Fibroblast of mammary gland (primary cell): ENCODE measurements around the gene TPM2.

Source experiments
- DNase-seq: peaks from one replicate; pipeline ENCODE4 v3.0.0-alpha.2; 2010; ENCODE audit warnings: low read depth
- H3K4me3 ChIP-seq: 2 replicates; pipeline ENCODE4 v1.5.1; 2011; ENCODE audit warnings: low read depth, mild to moderate bottlenecking, low read length, moderate library complexity; ENCODE audit not compliant: control insufficient read depth
- TF ChIP-seq, protein P1 (sequence below): conservative IDR thresholded peaks from 2 replicates; pipeline ENCODE4 v1.5.1; 2011; ENCODE audit warnings: low read depth, low read length, inconsistent platforms; ENCODE audit not compliant: control insufficient read depth, insufficient read depth

TPM2 gene

GRCh38 chr9:35728041-35728971 lies 38.6 kb upstream of the TPM2 start:
- peak overlapping the region; percentile 98 for H3K4me3 ChIP-seq
- TF ChIP-seq, protein P1, sequence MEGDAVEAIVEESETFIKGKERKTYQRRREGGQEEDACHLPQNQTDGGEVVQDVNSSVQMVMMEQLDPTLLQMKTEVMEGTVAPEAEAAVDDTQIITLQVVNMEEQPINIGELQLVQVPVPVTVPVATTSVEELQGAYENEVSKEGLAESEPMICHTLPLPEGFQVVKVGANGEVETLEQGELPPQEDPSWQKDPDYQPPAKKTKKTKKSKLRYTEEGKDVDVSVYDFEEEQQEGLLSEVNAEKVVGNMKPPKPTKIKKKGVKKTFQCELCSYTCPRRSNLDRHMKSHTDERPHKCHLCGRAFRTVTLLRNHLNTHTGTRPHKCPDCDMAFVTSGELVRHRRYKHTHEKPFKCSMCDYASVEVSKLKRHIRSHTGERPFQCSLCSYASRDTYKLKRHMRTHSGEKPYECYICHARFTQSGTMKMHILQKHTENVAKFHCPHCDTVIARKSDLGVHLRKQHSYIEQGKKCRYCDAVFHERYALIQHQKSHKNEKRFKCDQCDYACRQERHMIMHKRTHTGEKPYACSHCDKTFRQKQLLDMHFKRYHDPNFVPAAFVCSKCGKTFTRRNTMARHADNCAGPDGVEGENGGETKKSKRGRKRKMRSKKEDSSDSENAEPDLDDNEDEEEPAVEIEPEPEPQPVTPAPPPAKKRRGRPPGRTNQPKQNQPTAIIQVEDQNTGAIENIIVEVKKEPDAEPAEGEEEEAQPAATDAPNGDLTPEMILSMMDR: no peak
- peak; percentile 90 for DNase-seq

GRCh38 chr9:35727676-35728040 lies 37.9 kb upstream of the TPM2 start:
- DNase-seq: no peak
- TF ChIP-seq, protein P1: no peak
- H3K4me3 ChIP-seq: peak overlapping the region; percentile 98

DNA sequence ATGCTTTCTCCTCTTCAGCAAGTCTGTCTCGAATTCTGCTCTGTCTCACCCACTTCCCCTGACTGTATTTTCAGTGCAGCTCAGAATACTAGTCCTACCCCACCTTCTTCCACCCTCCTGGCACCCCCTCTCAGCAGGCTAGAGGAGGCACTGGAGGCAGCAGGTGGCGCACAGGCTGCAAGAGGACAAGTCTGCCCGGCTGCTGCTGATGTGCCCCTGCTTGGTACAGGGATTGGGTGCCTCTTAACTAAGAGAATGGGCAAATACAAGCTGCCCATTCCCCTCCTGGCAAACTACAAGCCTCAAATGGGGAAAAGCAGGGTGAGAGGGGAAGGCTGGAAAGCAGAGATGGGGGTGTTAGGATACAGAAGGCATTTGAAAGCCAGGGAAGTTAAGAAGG lies 37.2 kb upstream of the TPM2 start:
- TF ChIP-seq, protein P1: no peak
- peak; percentile 30 for DNase-seq
- H3K4me3 ChIP-seq: peak overlapping the region; percentile 98

GRCh38 chr9:35725362-35725761 lies 35.6 kb upstream of the TPM2 start:
- TF ChIP-seq, protein P1: no peak
- no peak overlapping the region for H3K4me3 ChIP-seq

GRCh38 chr9:35723908-35724307 lies 34.2 kb upstream of the TPM2 start:
- no peak for DNase-seq
- H3K4me3 ChIP-seq: no peak overlapping the region
- TF ChIP-seq, protein P1: no peak

More at GRCh38 chr9:35725362-35725761, 35.6 kb upstream of the TPM2 start:
- DNase-seq: no peak

DNA sequence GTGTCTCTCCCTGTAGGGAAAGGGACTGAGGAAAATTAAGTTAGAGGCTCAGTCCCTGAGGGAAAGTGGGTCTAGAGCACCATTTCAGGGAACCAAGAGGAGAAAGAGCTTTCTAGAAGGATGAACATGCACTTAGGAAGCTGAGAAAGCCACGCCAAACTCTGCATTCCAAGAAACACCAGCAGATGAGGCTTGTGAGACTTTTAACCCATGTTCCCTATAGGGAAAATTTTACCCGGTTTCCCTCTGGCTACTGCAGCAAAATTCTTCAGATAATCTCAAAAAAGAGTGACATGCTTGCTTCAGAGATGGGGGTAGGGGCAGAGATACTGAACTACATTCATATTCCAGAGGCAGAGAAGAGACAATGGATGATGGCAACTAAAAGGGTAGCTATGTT lies 33.7 kb upstream of the TPM2 start:
- no peak overlapping the region for H3K4me3 ChIP-seq
- TF ChIP-seq, protein P1: no peak
- no peak for DNase-seq
